ENCODE measurements around the gene ARHGEF4. TPM values are rescaled to one million over a fixed set of nuclear protein-coding genes. Genes with fewer than 3 reads are reported as not detected.

ARHGEF4 gene
- total RNA-seq, 1 donor from 2014 or later = not detected

DNA sequence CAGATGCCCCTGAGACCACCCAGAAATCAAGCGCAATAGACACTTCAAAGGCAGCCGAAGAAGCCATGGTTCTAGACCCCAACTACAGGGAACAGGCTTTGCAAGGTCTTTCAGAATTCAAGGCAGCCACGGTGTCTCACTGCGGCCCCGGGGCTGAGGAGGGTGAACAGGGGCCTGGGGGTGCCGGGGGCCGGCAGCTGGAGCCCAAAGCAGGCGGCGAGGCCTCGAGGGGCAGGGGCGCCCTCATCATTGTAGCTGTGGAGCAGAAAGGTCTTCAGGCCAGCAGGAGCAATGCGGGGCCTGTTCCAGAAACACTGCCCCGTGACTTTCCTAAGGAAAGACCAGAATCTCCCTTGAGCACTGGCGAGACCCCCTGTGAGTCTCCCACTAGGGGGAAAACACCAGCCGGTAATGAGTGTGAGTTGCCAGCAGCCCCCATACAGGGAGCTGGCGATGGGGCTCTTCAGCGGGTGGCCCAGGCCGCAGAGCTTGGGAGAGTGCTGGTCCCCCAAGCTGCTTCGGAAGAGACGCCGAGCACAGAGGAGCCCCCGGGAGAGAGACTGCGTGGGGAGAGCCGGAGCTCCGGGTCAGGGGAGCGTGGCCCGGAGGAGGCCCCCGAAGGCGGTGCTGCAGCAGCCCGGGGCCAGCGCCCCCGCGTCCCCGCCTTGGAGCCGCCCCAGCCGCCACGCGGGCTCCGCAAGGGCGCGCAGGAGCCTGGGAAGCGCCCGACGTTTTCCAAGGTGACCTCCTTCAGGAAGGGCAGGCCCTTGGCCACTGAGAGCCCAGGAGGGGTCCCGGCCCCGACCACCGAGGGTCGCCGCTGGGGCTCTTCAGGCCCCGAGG, 79.1 kb downstream of the ARHGEF4 start:
- intact Hi-C loops (cut with micrococcal nuclease) = no loop called here

- intact Hi-C loops (cut with micrococcal nuclease) = no loop called here
Observed at GRCh38 chr2:130916438-130916705, 79.7 kb downstream of the ARHGEF4 start.

- intact Hi-C loops (cut with micrococcal nuclease) = no loop called here
Observed at GRCh38 chr2:130917006-130917688, 80.4 kb downstream of the ARHGEF4 start.

DNA sequence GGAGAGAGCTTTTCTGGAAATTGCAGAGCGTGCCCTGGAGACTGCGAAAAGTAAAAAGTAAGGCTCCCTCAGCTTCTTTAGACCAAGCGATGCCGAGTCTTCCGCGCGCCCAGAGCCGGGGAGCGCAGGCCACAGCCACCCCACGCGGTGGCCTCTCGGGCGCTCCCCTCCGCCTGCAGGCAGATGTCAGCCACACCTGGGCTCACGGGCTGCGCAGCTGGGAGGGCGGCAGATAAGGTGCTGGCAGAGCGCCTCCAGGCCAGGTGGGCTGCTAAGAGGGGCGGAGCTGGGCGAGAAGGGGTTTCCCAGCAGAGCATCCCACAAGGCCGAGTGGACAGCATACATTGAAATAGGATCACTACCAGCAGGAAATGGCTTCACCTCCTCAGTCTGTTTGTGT, 81.7 kb downstream of the ARHGEF4 start:
- intact Hi-C loops (cut with micrococcal nuclease) = no loop called here

DNA sequence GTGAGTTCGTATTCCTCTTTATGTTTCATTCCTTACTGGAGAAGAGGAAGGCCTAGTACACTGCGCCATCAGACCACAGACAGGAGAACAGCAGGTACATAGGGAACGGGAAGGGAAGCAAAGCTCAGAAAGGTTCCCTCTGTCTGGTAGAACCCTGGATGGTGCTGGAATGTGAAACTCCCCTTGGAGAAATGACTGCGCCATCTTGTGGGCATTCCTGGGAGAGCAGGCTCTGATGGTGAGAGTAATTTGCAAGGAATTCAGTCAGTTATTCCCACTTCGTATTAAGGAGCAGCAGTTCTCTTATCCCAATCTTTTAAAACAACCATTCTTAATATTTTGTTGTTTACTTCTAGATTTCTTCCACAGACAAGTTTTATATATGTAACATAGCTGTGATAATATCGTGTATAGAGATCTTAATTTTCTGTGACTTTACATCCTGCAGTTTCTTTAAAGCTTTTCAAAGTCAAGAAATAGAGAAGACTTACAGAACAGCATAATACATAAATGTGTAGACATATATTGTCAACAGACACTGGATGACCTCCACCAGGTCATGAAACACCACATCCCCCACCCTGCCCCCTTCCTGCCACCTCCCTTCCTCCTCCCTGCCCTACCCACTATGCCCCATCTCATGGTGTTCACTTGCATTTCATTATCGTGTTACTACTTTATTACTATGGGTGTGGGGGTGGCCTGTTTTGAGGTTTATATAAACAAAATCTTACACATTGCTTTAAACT, 83.9 kb downstream of the ARHGEF4 start:
- intact Hi-C loops (cut with micrococcal nuclease) = loop anchor here (1.0 kb wide), 2 partner anchors 47 to 123 kb away; no protein-coding TSS in a partner anchor

GRCh38 chr2:130921164-130921476, 84.4 kb downstream of the ARHGEF4 start:
- intact Hi-C loops (cut with micrococcal nuclease) = no loop called here

- intact Hi-C loops (cut with micrococcal nuclease) = no loop called here
Observed at GRCh38 chr2:130922417-130922816, 85.7 kb downstream of the ARHGEF4 start.

DNA sequence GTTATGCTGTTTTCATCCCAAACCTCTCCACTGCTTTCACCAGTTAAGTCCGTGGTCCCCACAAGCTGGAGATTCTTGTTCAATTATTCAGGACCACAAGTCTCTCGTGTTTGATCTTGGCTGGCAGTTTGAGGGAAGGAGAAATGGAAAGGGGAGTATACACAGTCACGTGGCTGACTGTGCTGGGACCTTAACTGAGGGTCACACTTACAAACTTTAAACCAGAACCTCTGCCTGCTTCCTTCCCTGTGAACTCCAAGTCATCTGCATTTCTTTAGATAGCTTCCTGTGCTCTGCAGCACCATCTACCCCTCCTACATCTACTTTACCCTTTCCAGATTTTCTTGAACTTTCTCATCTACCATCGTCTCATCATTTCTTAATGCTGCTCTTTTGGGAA, 91.7 kb downstream of the ARHGEF4 start:
- intact Hi-C loops (cut with micrococcal nuclease) = no loop called here

GRCh38 chr2:130930740-130931659, 94.3 kb downstream of the ARHGEF4 start:
- intact Hi-C loops (cut with micrococcal nuclease) = no loop called here

DNA sequence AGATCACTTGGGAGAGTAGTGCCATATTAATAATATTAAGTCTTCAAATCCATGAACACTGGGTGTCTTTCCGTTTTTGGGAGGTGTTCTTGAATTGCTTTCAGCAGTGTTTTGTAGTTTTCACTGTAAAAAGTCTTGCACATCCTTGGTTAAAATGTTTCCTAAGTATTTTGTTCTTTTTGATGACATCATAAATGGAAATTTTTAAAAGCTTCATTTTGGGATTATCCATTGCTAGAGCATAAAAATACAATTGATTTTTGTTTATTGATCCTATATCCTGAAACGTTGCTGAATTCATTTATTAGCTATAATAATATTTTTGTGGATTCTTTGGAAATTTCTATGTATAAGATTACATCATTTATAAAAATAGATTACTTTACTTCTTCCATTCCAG, 96.8 kb downstream of the ARHGEF4 start:
- intact Hi-C loops (cut with micrococcal nuclease) = no loop called here

DNA sequence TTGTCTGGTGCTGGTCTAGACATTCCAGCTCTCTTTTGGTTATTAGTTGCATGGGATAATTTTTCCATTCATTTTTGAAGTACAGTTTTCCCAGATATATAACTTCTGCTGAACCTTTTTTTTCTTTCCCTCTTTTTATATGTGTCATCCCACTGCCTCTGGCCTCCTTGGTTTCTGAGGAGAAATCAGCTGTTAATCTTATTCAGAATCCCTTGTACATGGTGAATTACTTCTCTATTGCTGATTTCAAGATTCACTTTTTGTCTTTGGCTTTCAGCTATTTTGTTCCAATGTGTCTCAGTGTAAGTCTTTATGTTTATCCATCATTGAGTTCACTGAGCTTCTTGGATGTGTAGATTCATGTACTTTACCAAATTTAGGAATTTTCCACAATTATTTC, 99.7 kb downstream of the ARHGEF4 start:
- intact Hi-C loops (cut with micrococcal nuclease) = no loop called here

DNA sequence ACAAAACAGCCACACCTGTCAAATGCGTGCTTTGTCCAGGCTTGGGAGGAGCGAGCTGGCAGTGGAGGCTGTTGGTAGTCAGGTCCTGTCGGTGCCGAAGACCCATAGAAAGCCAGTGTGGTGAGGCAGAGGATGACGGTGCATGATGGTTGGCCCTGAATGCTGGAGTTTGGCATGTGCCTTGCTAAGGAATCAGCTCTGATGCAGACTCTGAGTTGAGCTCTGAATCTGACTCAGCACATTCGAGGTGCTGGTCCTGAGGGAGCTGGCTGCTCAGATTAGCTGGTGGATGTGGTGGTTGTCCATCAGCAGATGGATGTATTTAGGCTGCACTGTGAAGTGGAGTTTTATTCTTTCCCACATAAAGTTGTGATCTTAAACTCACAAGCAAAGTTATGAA, 111.3 kb downstream of the ARHGEF4 start:
- intact Hi-C loops (cut with micrococcal nuclease) = no loop called here

GRCh38 chr2:130949954-130950353, 113.2 kb downstream of the ARHGEF4 start:
- intact Hi-C loops (cut with micrococcal nuclease) = no loop called here

DNA sequence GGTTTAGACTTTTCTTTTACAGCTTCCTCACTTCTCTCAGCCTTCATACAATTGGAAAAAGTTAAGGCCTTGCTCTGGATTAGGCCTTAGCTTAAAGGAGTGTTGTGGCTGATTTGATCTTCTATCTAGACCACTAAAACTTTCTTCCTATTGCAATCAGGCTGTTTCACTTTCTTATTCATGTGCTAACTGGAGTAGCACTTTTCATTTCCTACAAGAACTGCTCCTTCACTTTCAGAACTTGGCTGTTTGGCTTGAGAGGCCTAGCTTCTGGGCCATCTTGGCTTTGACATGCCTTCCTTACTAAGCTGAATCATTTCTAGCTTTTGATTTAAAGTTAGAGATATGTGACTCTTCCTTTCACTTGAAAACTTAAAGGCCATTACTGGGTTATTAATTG, 114.3 kb downstream of the ARHGEF4 start:
- intact Hi-C loops (cut with micrococcal nuclease) = no loop called here

GRCh38 chr2:130954873-130955272, 118.2 kb downstream of the ARHGEF4 start:
- intact Hi-C loops (cut with micrococcal nuclease) = no loop called here

- intact Hi-C loops (cut with micrococcal nuclease) = no loop called here
Observed at GRCh38 chr2:130957915-130958314, 121.2 kb downstream of the ARHGEF4 start.

DNA sequence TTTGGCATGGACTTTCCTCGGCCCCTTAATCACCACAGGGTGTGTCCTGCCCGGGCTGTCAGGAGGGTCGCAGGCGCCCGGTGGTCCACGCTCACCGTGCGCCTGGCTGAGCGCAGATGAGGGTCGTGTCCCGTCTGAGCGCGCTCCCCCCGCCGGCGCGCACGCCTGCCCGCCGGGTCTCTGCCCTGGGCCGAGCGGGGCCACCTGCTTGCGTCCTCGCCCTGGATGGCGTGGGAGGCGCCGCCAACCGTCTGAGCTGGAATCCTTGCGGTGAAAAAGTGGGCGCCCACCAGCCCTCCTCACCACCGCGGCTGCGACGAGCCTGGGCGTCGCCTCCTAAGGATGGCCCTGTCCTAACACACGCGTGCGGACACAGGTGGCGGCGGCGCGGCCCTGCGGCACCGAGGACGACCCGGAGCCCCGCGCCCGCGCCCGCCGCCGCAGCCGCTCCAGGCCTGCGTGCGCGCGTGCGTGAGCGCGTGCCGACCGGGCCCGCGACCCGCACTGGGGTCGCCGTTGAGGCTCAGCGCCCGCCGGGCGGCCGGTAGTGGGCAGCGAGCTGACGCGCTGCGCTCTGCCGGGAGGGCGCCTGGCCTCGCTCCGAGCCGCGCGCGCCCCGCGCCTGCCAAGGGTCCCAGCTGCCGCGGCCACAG, 126.6 kb downstream of the ARHGEF4 start:
- intact Hi-C loops (cut with micrococcal nuclease) = no loop called here

GRCh38 chr2:130963849-130964793, 127.4 kb downstream of the ARHGEF4 start:
- intact Hi-C loops (cut with micrococcal nuclease) = no loop called here

DNA sequence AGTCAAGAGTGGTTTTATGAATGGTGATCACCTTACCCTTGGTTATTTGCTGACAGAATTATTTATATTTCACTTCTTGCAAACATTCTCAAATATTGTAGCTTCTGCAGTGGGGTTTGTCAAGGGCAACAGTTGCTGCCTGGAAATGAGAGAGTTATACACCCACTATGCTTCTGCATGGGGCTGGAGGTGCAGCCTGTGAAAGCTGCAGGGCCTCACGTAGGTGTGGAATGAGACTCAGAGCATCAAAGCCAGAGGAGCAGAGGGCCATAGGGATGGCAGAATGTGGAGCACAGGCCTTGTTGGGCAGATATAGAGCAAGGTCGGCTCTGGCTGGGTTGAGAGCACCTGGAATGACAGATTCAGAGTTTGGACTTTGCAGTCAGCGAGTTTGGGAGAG, 128.2 kb downstream of the ARHGEF4 start:
- intact Hi-C loops (cut with micrococcal nuclease) = no loop called here

All from T-helper 2 cell treated with Interferon-gamma antibody and Interleukin-4, amounts not matched to agents 100 ng/mL and 5 ng/mL, for 36 hours (primary cell).